Liver (tissue), 9 donors: ENCODE results near the gene CIB2. TPM values are rescaled to one million over a fixed set of nuclear protein-coding genes. Genes with fewer than 3 reads are reported as not detected.

Experiments
- DNase-seq: peaks from one replicate; pipeline ENCODE4 v3.0.0-alpha.2; 2017; ENCODE audit warnings: low spot score
- H3K27ac ChIP-seq, 2 donors: one replicate each; pipeline ENCODE4 v1.7.0; 2013; ENCODE audit warnings: inconsistent platforms in 2 of 2, low read length in 2 of 2, control low read depth in 1 of 2, low read depth in 1 of 2, mild to moderate bottlenecking in 1 of 2
- H3K27me3 ChIP-seq, 4 donors: one replicate each; pipeline versions ENCODE4 v1.6.1 to v1.7.0; 2013; ENCODE audit warnings: low read length in 3 of 4, inconsistent platforms in 1 of 4, mild to moderate bottlenecking in 1 of 4, moderate library complexity in 1 of 4; ENCODE audit not compliant: control insufficient read depth in 4 of 4, insufficient read depth in 4 of 4
- H3K36me3 ChIP-seq, 4 donors: one replicate each; pipeline versions ENCODE4 v1.6.1 to v1.7.0; 2013; ENCODE audit warnings: low read length in 3 of 4, mild to moderate bottlenecking in 3 of 4, low read depth in 1 of 4, moderate library complexity in 1 of 4; ENCODE audit not compliant: control insufficient read depth in 4 of 4, insufficient read depth in 3 of 4
- H3K4me1 ChIP-seq, 4 donors: one replicate each; pipeline versions ENCODE4 v1.6.1 to v1.7.0; 2013; ENCODE audit warnings: low read length in 3 of 4, mild to moderate bottlenecking in 3 of 4, moderate library complexity in 1 of 4; ENCODE audit not compliant: control insufficient read depth in 4 of 4, insufficient read depth in 4 of 4
- H3K4me3 ChIP-seq, 3 donors: one replicate each; pipeline versions ENCODE4 v1.6.1 to v1.7.0; 2013; ENCODE audit warnings: low read length in 3 of 3, control low read depth in 1 of 3, low read depth in 1 of 3, mild to moderate bottlenecking in 1 of 3
- H3K9ac ChIP-seq, 2 donors: one replicate each; pipeline ENCODE4 v1.7.0; 2013; ENCODE audit warnings: low read length in 2 of 2, mild to moderate bottlenecking in 2 of 2, moderate library complexity in 2 of 2, control low read depth in 1 of 2, low read depth in 1 of 2
- H3K9me3 ChIP-seq, 4 donors: one replicate each; pipeline versions ENCODE4 v1.6.1 to v1.7.0; 2013; ENCODE audit warnings: low read length in 3 of 4; ENCODE audit not compliant: control insufficient read depth in 4 of 4
- ATF3 ChIP-seq: IDR thresholded peaks from 2 replicates; pipeline ENCODE4 v1.6.1; 2016; ENCODE audit warnings: antibody characterized with exemption
- CTCF ChIP-seq: fragments of 150-350 bp; IDR thresholded peaks from 2 replicates; pipeline ENCODE4 v1.5.1; 2017; ENCODE audit warnings: improper control_type of control experiment, low read depth, low read length; ENCODE audit not compliant: missing input control
- EGR1 ChIP-seq, 2 donors: IDR thresholded peaks; 2 replicates each; pipeline ENCODE4 v1.6.1; 2016 to 2018; ENCODE audit warnings: antibody characterized with exemption in 2 of 2, low read depth in 2 of 2
- FOXA2 ChIP-seq: IDR thresholded peaks from 2 replicates; pipeline ENCODE4 v1.6.1; 2016; ENCODE audit warnings: antibody characterized with exemption
- GABPA ChIP-seq, 2 donors: IDR thresholded peaks in 1 of 2; conservative IDR thresholded peaks in 1 of 2; 2 replicates each; pipeline ENCODE4 v1.6.1; 2016; ENCODE audit warnings: antibody characterized with exemption in 2 of 2, mild to moderate bottlenecking in 1 of 2, moderate library complexity in 1 of 2
- HNF4A ChIP-seq, 2 donors: conservative IDR thresholded peaks; 2 replicates each; pipeline ENCODE4 v1.6.1; 2016; ENCODE audit warnings: antibody characterized with exemption in 2 of 2, mild to moderate bottlenecking in 2 of 2
- HNF4G ChIP-seq: IDR thresholded peaks from 2 replicates; pipeline ENCODE4 v1.6.1; 2016; ENCODE audit warnings: antibody characterized with exemption
- RAD21 ChIP-seq, 2 donors: IDR thresholded peaks; 2 replicates each; pipeline ENCODE4 v1.6.1; 2016; ENCODE audit warnings: antibody characterized with exemption in 2 of 2, mild to moderate bottlenecking in 2 of 2
- RXRA ChIP-seq, 2 donors: IDR thresholded peaks; 2 replicates each; pipeline ENCODE4 v1.6.1; 2017 to 2018; ENCODE audit warnings: antibody characterized with exemption in 2 of 2, mild to moderate bottlenecking in 1 of 2
- SP1 ChIP-seq: IDR thresholded peaks from 2 replicates; pipeline ENCODE4 v1.6.1; 2018; ENCODE audit warnings: antibody characterized with exemption, mild to moderate bottlenecking
- TAF1 ChIP-seq: conservative IDR thresholded peaks from 2 replicates; pipeline ENCODE4 v1.6.1; 2016; ENCODE audit warnings: antibody characterized with exemption, mild to moderate bottlenecking
- ZBTB33 ChIP-seq: IDR thresholded peaks from 2 replicates; pipeline ENCODE4 v1.6.1; 2016; ENCODE audit warnings: antibody characterized with exemption
- WGBS: extraction: QIAGEN DNeasy Blood & Tissue Kit; methylation state at CpG from one replicate; pipeline ENCODE4 v1.1.7; 2013; 5-methylcytosine and 5-hydroxymethylcytosine counted together
- polyA plus RNA-seq, 2 donors: library from polyadenylated mRNA; stranded (reverse) in 1 of 2; unstranded in 1 of 2; fragments of 200-250 nt in 1 of 2; fragments of >200 nt in 1 of 2; fragmentation: Nextera tagmentation in 1 of 2; extraction: Ambion mirVana in 1 of 2; gene quantifications; one replicate each; pipeline versions ENCODE4 v1.2.1 to v1.2.3, GENCODE V29; 2013 to 2015
- total RNA-seq, 2 donors: library from RNA; depleted of rRNA; stranded (reverse); fragments of >200 nt; gene quantifications; one replicate each; pipeline ENCODE4 v1.2.3, GENCODE V29; 2014
- donor health status: healthy.
- donor health status: healthy.
- donor health status: healthy.
- donor health status: healthy.
- donor health status: healthy.

Gene CIB2
- total and polyA plus RNA-seq, 4 donors, result 0.25 to 2.2 (median 0.53) TPM

GRCh38 chr15:78083687-78084448, 47.4 kb downstream of the CIB2 start:
- WGBS, result 92% methylated on average over 6 of the region's 6 CpGs
- DNase-seq, result no peak
- TF ChIP-seq HNF4A (conservative IDR thresholded peaks at IDR 0.05), result peak in 1 of 2 donors; percentile 28
- no peak for TF ChIP-seq RAD21 (IDR thresholded peaks at IDR 0.05)
- Histone ChIP-seq H3K4me3 (no peak overlapping the region), H3K9ac (no peak overlapping the region), H3K36me3 (no peaks in the 10 kb centered on the region), H3K4me1 (peaks cover 3 to 9% (median 5%) of the 10 kb centered on the region in 4 donors), H3K27ac (no peak overlapping the region), H3K9me3 (no peaks in the 10 kb centered on the region), H3K27me3 (no peaks in the 10 kb centered on the region)

- TF ChIP-seq FOXA2, result no peak
- no peak for TF ChIP-seq TAF1
- TF ChIP-seq EGR1 (IDR thresholded peaks at IDR 0.05; ENCODE audit: low read depth in 2 of 2), result no peak
- TF ChIP-seq GABPA (IDR thresholded peaks at IDR 0.05 in 1 of 2, conservative IDR thresholded peaks at IDR 0.05 in 1 of 2), result no peak
- TF ChIP-seq RXRA (IDR thresholded peaks at IDR 0.05), result no peak
- no peak for TF ChIP-seq ATF3
Observed at GRCh38 chr15:78083186-78083585, 48.1 kb downstream of the CIB2 start.

GRCh38 chr15:78082743-78083110, 48.5 kb downstream of the CIB2 start:
- Histone ChIP-seq H3K27ac (no peak overlapping the region), H3K4me1 (peaks cover 0 to 4% (median 0%) of the 10 kb centered on the region in 4 donors), H3K9me3 (no peaks in the 10 kb centered on the region), H3K27me3 (no peaks in the 10 kb centered on the region), H3K4me3 (no peak overlapping the region), H3K9ac (no peak overlapping the region), H3K36me3 (no peaks in the 10 kb centered on the region)
- TF ChIP-seq SP1, result no peak
- no peak for TF ChIP-seq ZBTB33
- TF ChIP-seq EGR1 (IDR thresholded peaks at IDR 0.05; ENCODE audit: low read depth in 2 of 2), result no peak
- TF ChIP-seq HNF4G, result no peak
- no peak for TF ChIP-seq CTCF
- no peak for TF ChIP-seq FOXA2
- DNase-seq, result no peak
- 80% methylated on average over 1 of the region's 1 CpG for WGBS

More at GRCh38 chr15:78083186-78083585, 48.1 kb downstream of the CIB2 start:
- Histone ChIP-seq H3K4me3 (no peak overlapping the region), H3K36me3 (no peaks in the 10 kb centered on the region), H3K27ac (no peak overlapping the region), H3K9me3 (no peaks in the 10 kb centered on the region), H3K27me3 (no peaks in the 10 kb centered on the region), H3K9ac (no peak overlapping the region), H3K4me1 (peaks cover 0 to 3% (median 0%) of the 10 kb centered on the region in 4 donors)
- WGBS, result 95% methylated on average over 4 of the region's 4 CpGs
- DNase-seq, result no peak
